ENCODE data around the gene RBM18. TPM values are rescaled to one million over a fixed set of nuclear protein-coding genes. Genes with fewer than 3 reads are reported as not detected.
A peak's percentile ranks its signal among the peaks of the same experiment; 100 is the strongest.

Gene RBM18
- total and polyA plus RNA-seq, 12 donors = 3.4 to 39.1 (median 16.4) TPM

DNA sequence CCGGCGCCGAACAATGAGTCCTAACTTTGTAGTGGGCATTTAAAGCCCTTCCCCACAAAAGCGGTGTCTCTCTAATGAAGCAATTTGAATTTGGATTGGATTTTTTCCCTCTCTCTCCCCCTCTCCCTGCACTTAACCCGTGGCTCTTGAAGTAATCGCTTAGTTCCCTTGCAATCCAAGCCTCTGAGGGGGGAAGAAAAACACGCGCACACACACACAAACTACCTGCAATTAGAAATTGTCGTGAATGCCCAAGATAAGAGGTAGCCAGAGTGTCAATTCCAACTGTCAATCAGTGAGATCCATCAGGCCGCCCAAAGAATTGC lies 37.1 kb downstream of the RBM18 start:
- no peak for DNase-seq
- TF ChIP-seq CTCF (IDR thresholded peaks at IDR 0.05) (no peak), POLR2A (IDR thresholded peaks at IDR 0.05) (no peak)
- Histone ChIP-seq H3K4me3 (peak overlapping the region in 1 of 4 donors; percentile 55), H3K27ac (no peak overlapping the region), H3K4me1 (replicated peaks in 1 of 2) (peaks cover 11 to 19% of the 10 kb centered on the region in 2 donors), H3K36me3 (replicated peaks in 1 of 2) (no peaks in the 10 kb centered on the region), H3K27me3 (peaks cover 89% of the 10 kb centered on the region), H3K9me3 (replicated peaks in 1 of 3) (no peaks in the 10 kb centered on the region)
- 12 to 28% (median 19%) methylated on average over 7 to 10 of the region's 10 CpGs for WGBS, 4 donors
- intact Hi-C loops (cut with DNase I) = no loop called here

DNA sequence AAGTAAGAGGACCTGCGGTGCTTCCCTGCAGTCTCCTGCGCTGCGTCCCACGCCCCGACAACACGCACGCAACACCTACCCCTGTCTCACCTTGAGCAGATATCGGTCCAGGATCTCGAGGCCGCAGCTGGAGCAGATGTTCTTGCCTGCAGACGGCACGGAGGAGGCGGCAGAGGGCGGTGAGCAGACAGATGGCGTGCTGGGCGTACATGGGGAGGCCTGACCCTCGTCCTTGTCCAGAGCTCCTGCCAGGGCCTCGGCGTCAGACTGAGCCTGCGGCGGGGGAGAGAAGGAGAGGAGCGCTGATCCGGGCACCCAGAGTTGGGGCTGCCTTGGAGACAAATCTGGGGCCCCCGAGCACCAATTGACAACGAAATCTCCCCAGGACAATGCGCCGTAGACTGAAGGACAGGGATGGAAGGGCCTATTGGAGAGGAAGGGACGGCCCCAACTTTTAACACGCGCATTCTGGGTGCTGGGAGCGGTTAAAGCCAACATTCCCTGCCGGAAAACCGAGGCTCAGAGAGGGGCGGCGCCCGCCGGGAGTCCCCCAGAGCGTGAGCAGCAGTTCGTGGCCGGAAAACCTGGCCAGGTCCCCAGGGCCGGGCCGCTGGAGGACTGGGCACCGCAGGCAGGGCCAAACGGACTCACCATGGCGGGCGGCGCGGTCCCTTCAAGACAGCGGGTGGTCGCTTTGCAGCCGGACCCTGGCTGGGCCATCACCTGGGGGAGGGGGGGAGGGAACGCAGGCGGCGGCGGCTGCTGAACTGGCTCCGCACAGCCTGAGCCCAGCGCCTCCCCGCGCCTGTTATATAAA lies 37.7 kb downstream of the RBM18 start:
- DNase-seq = peak in 2 of 7 donors; percentile 8 to 23
- TF ChIP-seq POLR2A (IDR thresholded peaks at IDR 0.05) = no peak
- no peak for TF ChIP-seq CTCF (IDR thresholded peaks at IDR 0.05)
- no peaks in the 10 kb centered on the region for H3K36me3 ChIP-seq (replicated peaks in 1 of 2)
- H3K27me3 ChIP-seq = peaks cover 95% of the 10 kb centered on the region
- H3K27ac ChIP-seq = no peak overlapping the region
- H3K4me3 ChIP-seq = peak overlapping the region in 1 of 4 donors; percentile 55
- intact Hi-C loops (cut with DNase I) = no loop called here
- no peaks in the 10 kb centered on the region for H3K9me3 ChIP-seq (replicated peaks in 1 of 3)
- peaks cover 11 to 19% of the 10 kb centered on the region in 2 donors for H3K4me1 ChIP-seq (replicated peaks in 1 of 2)
- WGBS, 4 donors = 14 to 37% (median 28%) methylated on average over 22 to 59 of the region's 59 CpGs

DNA sequence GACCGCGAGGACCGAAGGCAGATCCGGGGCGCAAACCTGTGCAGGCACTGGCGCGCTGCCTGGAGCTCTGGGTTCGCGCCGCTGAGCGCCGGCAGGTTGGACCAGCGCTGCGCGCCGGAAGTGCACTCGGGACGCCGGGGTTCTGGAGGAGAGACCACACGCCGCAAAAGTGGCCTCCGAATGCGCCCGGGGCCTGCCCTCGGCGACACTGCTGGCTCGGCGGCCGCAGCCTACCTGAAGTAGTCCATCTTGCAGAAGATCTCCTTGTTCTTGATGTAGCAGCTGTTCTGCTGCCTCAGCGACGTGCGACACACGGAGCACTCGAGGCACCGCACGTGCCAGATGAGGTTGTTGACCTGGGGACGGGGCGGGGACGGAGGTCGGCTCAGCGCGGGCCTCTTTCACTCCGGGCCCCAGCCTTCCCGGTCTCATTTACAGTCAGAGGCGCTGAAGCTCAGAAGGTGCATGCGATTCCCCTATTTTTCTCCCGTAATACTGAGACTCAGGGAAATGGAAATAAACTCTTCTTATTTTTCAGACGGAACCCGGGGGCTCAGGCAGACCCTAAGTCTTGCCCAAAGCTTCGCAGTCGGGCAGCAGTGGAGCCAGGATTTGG lies 38.4 kb downstream of the RBM18 start:
- H3K4me3 ChIP-seq = no peak overlapping the region

More for the DNA sequence above, 38.4 kb downstream of the RBM18 start:
- intact Hi-C loops (cut with DNase I) = no loop called here
- 17 to 58% (median 33%) methylated on average over 27 to 51 of the region's 51 CpGs for WGBS, 4 donors
- Histone ChIP-seq H3K9me3 (replicated peaks in 1 of 3) (no peaks in the 10 kb centered on the region), H3K36me3 (replicated peaks in 1 of 2) (no peaks in the 10 kb centered on the region), H3K27ac (no peak overlapping the region), H3K27me3 (peaks cover 98% of the 10 kb centered on the region), H3K4me1 (replicated peaks in 1 of 2) (peaks cover 11 to 19% of the 10 kb centered on the region in 2 donors)
- DNase-seq = peak in 1 of 7 donors; percentile 24
- TF ChIP-seq POLR2A (IDR thresholded peaks at IDR 0.05) (no peak), CTCF (IDR thresholded peaks at IDR 0.05) (no peak)
